HepG2 (cell line): ENCODE measurements around the gene C2orf49.

Source experiments
- CCAR2 ChIP-seq: fragments of 200-400 bp; formaldehyde crosslinking; optimal IDR thresholded peaks from 2 replicates; pipeline ENCODE3; 2018; ENCODE audit warnings: low read depth, mild to moderate bottlenecking, low read length, moderate library complexity
- JUN ChIP-seq: sonication (generic); formaldehyde crosslinking; IDR thresholded peaks from 2 replicates; pipeline ENCODE4 v1.4.0; 2020; ENCODE audit warnings: mild to moderate bottlenecking, missing genetic modification reagents
- KLF9 ChIP-seq: IDR thresholded peaks from 2 replicates; pipeline ENCODE4 v1.6.1; 2016; ENCODE audit warnings: low read depth
- MAX ChIP-seq: IDR thresholded peaks from 2 replicates; pipeline ENCODE4 v1.6.1; 2012; ENCODE audit warnings: inconsistent platforms
- POLR2AphosphoS5 ChIP-seq: IDR thresholded peaks from 2 replicates; pipeline ENCODE4 v1.6.1; 2012; ENCODE audit warnings: low read depth, low read length
- ZNF331 ChIP-seq: sonication (generic); formaldehyde crosslinking; IDR thresholded peaks from 2 replicates; pipeline ENCODE4 v1.4.0; 2020; ENCODE audit warnings: missing genetic modification reagents
- ZNF770 ChIP-seq: sonication (generic); formaldehyde crosslinking; IDR thresholded peaks from 2 replicates; pipeline ENCODE4 v1.5.0; 2020; ENCODE audit warnings: mild to moderate bottlenecking, missing genetic modification reagents
- ZNF878 ChIP-seq: sonication (generic); formaldehyde crosslinking; IDR thresholded peaks from 2 replicates; pipeline ENCODE4 v1.8.1; 2023; ENCODE audit warnings: mild to moderate bottlenecking, missing genetic modification reagents, moderate library complexity

- TF ChIP-seq KLF9 (CRISPR knock-in tag) (no peak), JUN (no peak), POLR2AphosphoS5 (no peak), ZNF331 (CRISPR knock-in tag) (no peak), ZNF770 (CRISPR knock-in tag) (no peak), CCAR2 (no peak), MAX (no peak), ZNF878 (CRISPR knock-in tag) (no peak)
Measured at GRCh38 chr2:105383432-105384166, 46.3 kb downstream of the C2orf49 start.
